HG03045 (cell line): Measurements from ENCODE around the gene FBLN2.
"Not testable (repeated sequence)": the region's sequence is repeated elsewhere in the genome, so short reads cannot be mapped to it uniquely, and the experiment has no call there.

Experiments
- ATAC-seq: cut with Tn5 transposase; IDR thresholded peaks from one replicate; pipeline ENCODE4 v1.9.1; 2021; ENCODE audit warnings: mild to moderate bottlenecking, moderate library complexity; ENCODE audit not compliant: unreplicated experiment

The FBLN2 gene

GRCh38 chr3:13548696-13549622, at the start of gene FBLN2:
FBLN2 (plus strand) TSS chr3:13549125; CDS start chr3:13570356, 21,231 bp downstream.
- no peak for ATAC-seq

GRCh38 chr3:13499246-13499645, 49.7 kb upstream of the FBLN2 start:
- not testable (repeated sequence) for ATAC-seq

DNA sequence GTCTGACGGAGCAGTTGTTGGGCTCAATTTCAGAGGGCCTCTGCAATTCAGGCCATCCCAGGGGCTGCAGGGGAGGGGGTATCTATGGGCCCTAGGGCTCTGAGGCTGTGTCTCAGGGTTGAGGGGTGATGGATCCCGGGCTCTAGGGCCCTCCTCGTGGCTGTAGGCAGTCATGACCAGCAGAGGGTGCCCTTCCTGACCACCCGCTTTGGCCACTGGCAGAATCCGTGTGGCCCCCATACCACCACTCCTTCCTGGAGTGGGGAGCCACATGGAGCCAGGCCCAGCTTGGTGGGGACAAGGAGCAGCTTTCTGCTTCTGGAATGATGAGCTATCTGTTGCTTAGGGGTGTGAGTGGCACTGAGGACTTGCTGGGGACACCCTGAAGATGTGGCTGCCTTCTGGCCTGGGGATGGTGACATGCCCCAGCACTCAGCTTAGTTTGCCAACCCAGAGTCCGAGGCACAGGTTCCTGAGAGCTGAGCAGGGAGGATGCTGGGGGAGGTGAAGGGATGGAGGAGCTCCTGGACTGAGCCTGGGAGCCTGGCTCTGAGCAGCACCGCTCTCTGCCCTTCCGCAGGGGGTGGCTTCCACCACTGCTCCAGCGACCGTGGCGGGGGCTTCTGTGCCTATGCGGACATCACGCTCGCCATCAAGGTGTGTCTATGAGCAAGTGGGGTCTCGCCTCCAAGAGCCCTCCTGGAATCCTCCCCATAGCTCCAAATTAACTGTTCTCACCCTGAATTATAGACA, 48.6 kb upstream of the FBLN2 start:
- ATAC-seq = no peak

GRCh38 chr3:13501056-13501455, 47.9 kb upstream of the FBLN2 start:
- no peak for ATAC-seq

GRCh38 chr3:13501521-13501920, 47.4 kb upstream of the FBLN2 start:
- ATAC-seq = no peak

DNA sequence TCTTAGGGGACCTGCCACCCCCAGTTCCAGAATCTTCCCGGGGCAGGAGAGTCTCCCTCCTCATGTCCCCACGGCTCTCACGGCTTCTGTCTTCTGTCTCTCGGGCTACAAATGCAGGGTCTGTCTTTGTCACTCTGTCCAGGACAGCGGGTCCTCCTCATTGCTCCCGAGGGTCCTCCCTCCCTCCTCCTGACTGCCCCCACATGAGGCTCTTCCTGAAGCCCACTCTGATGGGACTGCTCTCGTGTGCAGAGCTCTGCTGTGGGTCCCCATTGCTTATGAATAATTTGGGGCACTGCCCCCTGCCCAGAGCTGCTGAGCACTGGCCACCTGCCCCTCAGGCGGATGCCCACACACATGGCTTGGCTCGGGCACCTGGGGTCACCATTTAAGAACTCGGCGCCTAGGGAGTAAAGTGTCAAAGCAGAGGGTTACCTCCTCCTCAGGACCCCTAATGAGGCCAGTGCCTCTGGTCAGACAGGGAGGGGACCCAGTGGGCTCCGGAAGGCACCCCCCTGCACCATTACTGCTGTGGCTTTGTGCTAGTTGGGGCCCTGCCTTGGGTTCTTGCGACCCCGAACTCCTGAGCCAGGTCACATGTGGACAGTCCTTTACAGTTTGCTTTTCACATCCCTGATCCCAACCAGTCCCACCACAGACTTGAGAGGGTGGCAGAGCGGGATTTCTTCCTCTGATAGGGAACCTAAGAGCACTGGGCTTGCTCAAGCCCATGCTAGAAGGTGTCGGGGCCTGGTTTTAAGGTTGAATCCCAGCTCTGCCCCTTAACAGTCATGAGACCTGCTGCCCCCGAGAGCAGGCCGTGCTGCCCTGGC, 46.8 kb upstream of the FBLN2 start:
- ATAC-seq = no peak

GRCh38 chr3:13502791-13503060, 46.2 kb upstream of the FBLN2 start:
- no peak for ATAC-seq

DNA sequence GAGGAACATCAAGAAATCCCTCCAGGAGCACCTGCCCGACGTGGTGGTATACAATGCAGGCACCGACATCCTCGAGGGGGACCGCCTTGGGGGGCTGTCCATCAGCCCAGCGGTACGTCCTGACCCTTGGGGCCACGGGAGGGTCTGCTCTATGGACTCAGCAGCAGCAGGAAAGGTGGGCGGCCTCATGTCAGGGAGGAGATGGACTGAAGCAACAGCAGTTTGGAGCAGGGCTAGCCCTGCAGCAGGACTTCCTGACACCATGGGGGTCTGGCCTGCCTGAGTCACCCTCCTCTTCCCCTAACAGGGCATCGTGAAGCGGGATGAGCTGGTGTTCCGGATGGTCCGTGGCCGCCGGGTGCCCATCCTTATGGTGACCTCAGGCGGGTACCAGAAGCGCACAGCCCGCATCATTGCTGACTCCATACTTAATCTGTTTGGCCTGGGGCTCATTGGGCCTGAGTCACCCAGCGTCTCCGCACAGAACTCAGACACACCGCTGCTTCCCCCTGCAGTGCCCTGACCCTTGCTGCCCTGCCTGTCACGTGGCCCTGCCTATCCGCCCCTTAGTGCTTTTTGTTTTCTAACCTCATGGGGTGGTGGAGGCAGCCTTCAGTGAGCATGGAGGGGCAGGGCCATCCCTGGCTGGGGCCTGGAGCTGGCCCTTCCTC, 44.6 kb upstream of the FBLN2 start:
- no peak for ATAC-seq

DNA sequence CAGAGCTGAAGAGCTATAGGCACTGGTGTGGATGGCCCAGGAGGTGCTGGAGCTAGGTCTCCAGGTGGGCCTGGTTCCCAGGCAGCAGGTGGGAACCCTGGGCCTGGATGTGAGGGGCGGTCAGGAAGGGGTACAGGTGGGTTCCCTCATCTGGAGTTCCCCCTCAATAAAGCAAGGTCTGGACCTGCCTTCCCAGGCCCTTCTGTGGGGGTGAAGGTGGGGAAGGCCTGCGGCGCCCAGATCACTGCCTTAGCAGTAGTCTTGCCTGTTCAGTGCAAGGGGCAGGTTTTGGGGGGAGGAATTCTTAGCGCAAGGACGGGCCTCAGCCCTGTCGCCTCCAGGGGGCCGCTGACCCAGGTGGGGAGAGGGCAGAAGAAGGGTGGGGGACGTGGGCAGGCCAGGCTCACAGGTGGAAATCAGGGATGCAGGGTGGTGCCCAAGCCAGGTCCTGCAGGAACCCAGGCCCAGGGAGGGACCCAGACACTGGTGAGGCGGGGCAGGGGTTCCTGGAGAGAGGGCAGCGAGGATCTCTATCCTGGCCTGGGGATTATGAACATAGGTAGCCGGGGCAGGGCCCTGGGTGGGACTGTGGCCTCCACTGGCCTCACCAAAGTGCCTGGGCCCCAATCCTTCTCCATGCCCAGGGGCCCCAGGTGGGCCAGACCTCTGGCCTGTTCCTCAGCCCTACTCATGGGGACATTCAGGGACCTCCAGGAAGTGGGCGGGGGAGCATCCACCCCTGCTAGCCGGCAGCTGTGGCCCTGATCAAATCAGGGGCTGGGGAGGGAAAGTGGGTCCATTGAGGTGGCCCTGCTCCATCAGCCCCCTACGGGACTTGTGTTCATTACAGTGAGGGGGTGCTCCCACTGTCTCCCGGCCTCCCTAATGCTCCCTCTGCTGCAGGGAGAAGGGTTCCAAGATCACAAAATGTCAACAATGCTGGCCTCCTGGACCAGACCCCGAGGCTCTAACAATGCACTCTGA, 43.5 kb upstream of the FBLN2 start:
- no peak for ATAC-seq

DNA sequence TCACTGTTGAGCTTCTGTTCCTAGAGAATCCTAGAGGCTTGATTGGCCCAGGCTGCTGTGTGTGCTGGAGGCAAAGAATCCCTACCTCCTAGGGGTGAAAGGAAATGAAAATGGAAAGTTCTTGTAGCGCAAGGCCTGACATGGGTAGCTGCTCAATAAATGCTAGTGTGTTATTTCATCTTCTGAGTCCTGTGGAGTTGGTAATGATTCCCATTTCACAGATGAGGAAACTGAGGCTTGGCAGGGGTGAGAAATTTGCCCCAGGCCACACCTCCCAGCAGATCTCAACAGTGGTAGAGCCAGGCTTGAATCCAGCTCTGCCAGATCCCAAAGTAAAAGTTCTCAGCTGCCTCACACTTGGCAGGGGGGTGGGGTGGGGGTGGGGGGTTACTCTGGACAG, 42.7 kb upstream of the FBLN2 start:
- no peak for ATAC-seq

GRCh38 chr3:13506680-13507079, 42.2 kb upstream of the FBLN2 start:
- no peak for ATAC-seq

DNA sequence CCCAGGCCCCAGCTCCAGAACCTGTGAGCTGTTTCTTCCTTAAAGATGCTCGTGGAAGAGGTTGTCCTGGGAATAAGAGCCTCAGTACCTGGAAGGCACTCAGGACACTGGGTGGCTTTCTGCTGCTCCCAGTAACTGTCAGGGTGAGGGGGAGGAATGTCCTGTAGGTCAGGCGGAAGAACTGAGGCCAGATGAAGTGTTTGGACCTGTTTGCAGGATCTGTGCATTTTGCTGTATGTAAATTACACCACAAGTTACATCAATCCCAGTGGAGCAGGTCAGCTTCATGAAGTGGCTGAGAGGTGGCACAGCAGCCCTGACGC, 41.7 kb upstream of the FBLN2 start:
- ATAC-seq = no peak

DNA sequence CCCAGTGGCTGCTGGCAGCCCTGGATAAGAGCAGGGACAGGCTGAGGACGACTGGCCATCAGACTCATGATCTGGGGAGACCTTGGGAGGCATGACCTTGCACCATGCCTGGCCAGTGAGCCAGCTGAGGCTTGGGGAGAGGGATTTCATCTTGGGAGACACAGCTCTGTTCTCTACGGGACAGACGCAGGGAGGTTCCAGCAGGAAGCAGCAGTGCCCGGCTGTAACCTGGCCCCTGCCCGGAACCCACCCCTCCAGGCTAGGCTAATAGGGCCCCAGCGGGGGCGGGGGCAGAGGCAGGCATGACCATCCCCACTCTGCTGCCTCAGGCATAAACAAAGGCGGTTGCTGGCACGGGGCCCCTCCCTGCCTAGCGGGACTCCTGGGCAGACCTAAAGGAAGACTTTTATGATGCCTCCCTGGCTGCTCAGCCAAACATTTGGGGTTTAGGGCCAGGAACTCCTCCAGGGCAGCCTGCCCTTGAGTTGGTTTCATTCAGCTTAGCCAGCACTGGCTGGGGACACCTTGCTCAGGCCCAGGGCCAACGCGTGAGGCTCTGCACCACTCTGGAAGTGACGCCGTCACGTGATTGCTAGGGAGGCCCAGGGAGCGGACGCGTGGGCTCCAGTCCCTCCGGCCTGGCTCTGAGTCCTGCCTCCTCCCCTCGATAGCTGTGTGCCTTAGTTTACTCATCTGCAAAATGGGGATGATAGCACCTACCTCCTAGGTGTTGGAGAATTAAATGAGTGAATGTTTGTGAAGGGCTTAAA, 41.2 kb upstream of the FBLN2 start:
- ATAC-seq = no peak

GRCh38 chr3:13508496-13508895, 40.4 kb upstream of the FBLN2 start:
- no peak for ATAC-seq

DNA sequence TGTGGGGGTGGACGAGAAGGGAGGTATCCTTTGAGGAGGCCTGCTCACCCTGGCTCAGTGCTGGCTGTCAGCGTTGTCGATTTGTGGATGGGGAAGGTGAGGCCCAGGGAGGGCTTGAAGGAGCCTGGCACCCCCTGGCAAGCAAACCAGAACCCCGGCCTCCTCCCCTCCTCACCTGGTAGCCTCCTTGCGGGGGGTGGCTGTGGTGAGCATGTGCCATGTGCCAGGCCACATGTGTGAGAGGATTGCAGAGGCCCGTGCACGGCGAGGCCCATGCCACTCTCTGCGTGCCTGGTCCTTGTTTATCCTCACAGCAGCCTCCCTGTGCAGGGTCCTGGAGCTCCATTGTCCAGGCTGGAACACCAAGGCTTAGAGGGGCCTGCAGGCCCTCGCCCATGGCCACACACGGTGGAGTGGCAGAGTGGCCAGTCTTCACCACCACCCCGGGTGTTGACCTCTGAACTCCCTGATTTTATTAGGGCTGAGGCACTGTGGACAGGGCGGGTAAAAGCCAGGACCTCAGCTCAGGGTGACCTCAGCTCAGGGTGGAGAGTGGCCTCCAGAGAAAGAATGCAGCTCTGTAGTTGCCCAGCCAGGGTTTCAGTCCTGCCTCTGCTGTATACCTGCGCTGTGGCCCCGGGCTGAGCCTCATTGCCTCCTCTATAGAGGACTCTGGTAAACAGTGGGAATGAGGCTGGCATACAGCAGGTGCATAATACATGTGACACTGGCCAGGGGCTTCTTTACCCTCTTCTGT, 39.7 kb upstream of the FBLN2 start:
- no peak for ATAC-seq

- ATAC-seq = no peak
Measured at GRCh38 chr3:13509816-13510192, 39.1 kb upstream of the FBLN2 start.

- ATAC-seq = no peak
Measured at GRCh38 chr3:13512451-13512850, 36.5 kb upstream of the FBLN2 start.
